NCI-H526 treated with DMSO at 0.1 percent for 48 hours (cell line): Measurements from ENCODE around the gene ZNF432.

Source experiments
- DNase-seq: peaks from one replicate; lab custom pipeline; 2025; lab: John Stamatoyannopoulos, UW

Gene ZNF432

GRCh38 chr19:52007806-52008557 is 40.7 kb downstream of the ZNF432 start, which contains the start of gene ZNF615:
Gene ZNF615 (minus strand): TSS chr19:52008211. CDS start chr19:52003711, 4,500 bp downstream.
- peak; percentile 79 for DNase-seq

GRCh38 chr19:52007451-52007805 is 41.2 kb downstream of the ZNF432 start:
- DNase-seq = no peak

- no peak for DNase-seq
These were observed 54.5 kb downstream of the ZNF432 start for GRCh38 chr19:51994048-51994644.

GRCh38 chr19:51993422-51993821 is 55.2 kb downstream of the ZNF432 start:
- no peak for DNase-seq

- DNase-seq = peak; percentile 90
These were observed 62.0 kb downstream of the ZNF432 start, which contains the start of gene ZNF350 for GRCh38 chr19:51986309-51987291. Gene ZNF350 (minus strand): TSS chr19:51986840. CDS start chr19:51974360, 12,480 bp downstream.

- no peak for DNase-seq
These were observed 65.3 kb downstream of the ZNF432 start for GRCh38 chr19:51983361-51983760.
